Measurements from ENCODE around the gene TRPV3.

DNA sequence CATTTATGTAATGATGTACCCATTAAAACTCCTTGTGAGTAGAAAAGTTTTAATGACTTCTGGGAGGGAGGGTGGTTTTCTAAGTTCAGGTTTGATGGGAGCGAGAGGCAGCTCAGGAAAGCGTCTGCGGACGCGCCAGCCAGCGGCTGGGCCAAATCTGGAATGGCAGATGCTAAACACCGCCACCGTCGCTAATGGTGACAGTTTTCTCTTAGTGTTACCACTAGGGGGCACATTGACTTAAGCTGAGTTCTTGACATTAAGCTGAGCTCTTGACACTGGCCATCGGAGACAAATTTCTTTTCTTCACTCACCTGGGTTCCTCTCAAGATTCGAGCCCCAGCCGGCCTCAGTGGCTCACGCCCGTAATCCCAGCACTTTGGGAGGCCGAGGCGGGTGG lies 44.9 kb upstream of the TRPV3 start:
- TF ChIP-seq, protein P1, sequence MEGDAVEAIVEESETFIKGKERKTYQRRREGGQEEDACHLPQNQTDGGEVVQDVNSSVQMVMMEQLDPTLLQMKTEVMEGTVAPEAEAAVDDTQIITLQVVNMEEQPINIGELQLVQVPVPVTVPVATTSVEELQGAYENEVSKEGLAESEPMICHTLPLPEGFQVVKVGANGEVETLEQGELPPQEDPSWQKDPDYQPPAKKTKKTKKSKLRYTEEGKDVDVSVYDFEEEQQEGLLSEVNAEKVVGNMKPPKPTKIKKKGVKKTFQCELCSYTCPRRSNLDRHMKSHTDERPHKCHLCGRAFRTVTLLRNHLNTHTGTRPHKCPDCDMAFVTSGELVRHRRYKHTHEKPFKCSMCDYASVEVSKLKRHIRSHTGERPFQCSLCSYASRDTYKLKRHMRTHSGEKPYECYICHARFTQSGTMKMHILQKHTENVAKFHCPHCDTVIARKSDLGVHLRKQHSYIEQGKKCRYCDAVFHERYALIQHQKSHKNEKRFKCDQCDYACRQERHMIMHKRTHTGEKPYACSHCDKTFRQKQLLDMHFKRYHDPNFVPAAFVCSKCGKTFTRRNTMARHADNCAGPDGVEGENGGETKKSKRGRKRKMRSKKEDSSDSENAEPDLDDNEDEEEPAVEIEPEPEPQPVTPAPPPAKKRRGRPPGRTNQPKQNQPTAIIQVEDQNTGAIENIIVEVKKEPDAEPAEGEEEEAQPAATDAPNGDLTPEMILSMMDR (IDR thresholded peaks at IDR 0.05) = peak; percentile 43
- no peak for TF ChIP-seq EZH2 (IDR thresholded peaks at IDR 0.05; ENCODE audit: borderline replicate concordance, insufficient read depth, low read depth, low read length, poor library complexity, severe bottlenecking)
